HG03460 (cell line): ENCODE measurements around the gene ABHD11.
"Not testable (repeated sequence)": the region's sequence is repeated elsewhere in the genome, so short reads cannot be mapped to it uniquely, and the experiment has no call there.

ENCODE experiments used
- ATAC-seq: cut with Tn5 transposase; IDR thresholded peaks from one replicate; pipeline ENCODE4 v1.9.1; 2021; ENCODE audit not compliant: unreplicated experiment

Gene ABHD11

GRCh38 chr7:73746378-73746777, 7.8 kb upstream of the ABHD11 start:
- ATAC-seq: no peak

DNA sequence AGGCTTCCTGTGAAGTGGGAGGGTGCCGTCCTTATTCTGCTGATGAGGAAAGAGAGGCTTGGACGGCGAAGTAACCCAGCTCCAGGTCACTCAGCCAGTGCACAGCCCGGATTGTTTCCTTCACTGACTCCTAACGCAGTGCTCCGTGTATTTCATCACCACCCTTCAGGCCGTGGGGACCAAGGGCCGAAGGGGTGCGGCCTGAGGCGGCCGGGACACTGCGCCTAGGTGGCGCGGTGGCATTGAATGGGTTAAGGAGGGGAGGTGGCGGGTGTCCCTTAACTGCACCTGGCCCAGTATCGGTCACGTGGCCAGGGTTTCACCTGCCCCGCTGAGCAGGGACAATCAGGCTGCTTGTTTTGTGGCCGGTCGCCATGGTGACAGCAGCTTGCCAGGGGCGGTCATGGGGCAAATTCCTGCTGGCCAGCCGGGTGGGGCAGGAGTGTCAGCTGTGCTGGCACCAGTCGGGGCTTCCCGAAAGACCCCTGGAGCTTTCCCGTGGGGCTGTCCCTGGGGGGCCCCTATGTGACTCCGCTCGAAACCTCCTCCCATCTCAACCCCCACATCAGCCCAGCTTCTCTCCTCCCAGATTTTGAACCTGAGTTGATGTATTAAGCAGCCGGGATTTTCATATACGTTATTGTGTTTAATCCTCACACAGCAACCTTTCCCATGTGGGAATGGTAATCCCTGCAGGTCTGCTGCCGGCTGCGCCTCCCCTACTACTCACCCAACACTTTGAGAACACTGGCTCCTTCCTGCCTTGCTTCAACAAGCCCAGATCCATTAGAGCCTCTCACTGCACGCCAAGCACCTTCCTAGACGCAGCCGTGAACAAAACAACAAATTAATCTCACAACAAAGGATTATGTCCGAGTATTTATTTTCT, 4.4 kb upstream of the ABHD11 start:
- ATAC-seq: no peak

- no peak for ATAC-seq
Measured at GRCh38 chr7:73742338-73742752, 3.7 kb upstream of the ABHD11 start.

DNA sequence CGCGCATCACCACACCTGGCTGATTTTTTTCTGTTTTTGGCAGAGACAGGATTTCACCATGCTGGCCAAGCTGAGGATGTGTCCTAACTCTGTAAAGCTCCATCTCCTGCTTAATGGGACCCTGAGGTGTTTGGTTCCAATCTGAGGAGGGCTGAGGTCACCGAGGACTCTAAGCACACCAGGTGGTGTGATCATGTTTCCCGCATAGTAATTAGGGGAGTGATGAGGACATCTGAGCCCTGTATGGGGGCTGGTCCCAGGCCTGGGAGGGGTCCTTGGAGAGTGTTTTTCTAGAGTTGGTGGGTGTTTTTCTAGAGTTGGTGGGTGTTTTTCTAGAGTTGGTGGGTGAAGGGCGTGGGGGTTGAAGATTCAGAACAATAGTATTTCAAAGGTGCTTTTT, 3.0 kb upstream of the ABHD11 start:
- ATAC-seq: no peak

DNA sequence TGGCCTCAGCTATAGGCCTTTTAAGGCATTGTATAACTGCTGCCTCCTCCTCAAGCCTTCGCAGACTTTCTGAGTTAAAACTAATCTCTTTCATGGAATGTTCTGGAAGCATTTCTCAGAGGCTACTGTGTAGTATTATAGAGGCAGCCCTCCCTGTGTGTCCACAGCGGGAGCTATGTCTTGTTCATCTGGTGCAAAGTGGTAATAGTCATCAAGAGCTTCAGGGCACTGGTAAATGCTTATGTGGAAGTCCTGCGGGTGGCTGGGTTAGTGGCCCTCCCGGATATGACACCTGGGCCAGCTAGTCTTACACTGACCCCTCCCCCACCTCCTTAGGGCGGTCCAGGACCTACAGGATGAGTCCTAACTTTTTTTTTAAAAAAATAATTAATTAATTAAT, 2.2 kb upstream of the ABHD11 start:
- ATAC-seq: no peak

- ATAC-seq: no peak
Measured at GRCh38 chr7:73740212-73740611, 1.6 kb upstream of the ABHD11 start.

DNA sequence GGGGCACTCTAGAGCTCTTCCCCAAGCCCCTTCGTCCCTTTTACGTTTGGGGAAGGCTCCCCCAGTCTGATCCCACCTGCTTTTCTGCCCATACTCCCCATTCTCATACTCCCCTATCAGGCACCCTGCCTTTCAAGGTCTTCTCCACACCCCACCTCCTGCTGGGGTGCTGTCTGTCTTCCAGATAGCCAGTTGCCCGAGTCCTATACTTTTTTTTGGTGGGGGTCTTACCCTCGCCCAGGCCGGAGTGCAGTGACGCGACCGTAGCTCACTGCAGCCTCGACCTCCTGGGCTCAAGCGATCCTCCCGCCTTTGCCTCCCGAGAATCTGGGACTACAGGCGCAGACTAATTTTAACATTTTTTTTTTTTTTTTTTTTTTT, 775 bp upstream of the ABHD11 start:
- no peak for ATAC-seq

GRCh38 chr7:73738220-73738611, 386 bp downstream of the ABHD11 start:
- peak; percentile 24 for ATAC-seq

- no peak for ATAC-seq
Measured at GRCh38 chr7:73737491-73738219, 947 bp downstream of the ABHD11 start.

- ATAC-seq: no peak
Measured at GRCh38 chr7:73736885-73737284, 1.7 kb downstream of the ABHD11 start.

- ATAC-seq: no peak
Measured at GRCh38 chr7:73735528-73735905, 3.1 kb downstream of the ABHD11 start.

DNA sequence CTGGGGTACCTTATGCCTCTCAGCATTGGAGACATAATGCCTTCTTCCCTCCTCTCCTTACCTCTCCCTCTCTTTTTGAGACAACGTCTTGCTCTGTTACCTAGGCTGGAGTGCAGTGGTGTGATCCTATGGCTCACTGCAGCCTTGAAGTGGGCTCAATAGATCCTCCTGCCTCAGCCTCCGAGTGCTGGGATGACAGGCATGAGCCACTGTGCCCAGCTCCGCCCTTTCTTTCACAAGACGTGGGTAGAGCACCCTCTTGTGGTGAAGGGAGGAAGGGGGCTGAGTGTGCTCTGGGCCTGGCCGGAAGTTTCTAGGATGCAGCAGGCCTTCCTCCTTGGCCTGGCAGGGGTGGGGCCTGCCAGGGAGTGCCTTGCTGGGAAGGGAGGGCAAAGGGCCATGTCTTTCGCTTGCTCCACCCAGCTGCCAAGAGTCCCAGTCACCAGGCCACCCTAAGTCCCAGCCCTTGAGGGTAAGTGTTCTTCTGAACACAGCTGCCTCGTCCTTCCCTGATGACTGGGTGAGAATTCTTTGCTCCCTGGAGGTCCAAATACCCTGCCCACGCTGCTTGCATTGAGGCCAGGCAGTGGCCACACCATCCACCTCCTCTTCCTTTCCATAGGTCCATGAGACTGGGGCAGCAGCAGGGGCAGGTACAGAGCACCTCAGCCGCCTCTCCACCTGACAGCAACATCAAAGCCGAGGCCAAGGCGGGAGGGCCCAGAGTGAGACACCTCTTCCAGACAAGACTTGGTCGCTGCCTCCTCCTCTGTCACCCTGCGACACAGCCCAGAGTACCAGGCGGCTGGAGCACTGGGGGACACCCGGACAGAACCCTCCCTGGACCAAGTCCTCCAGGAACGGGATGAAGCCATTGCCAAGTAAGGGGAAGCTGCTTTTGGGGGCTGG, 3.7 kb downstream of the ABHD11 start:
- ATAC-seq: peak; percentile 39

DNA sequence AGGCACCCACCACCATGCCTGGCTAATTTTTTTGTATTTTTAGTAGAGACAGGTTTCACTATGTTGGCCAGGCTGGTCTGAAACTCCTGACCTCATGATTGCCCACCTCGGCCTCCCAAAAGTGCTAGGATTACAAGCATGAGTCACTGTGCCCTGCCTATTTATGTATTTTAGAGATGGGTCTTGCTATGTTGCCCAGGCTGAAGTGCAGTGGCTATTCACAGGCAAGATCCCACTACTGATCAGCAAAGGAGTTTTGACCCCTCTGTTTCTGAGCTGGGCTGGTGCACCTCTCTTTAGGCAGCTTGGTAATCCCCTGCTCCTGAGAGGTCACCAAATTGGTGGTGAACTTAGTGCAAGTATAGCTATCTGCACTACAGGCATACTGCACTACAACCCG, 6.2 kb downstream of the ABHD11 start:
- no peak for ATAC-seq

DNA sequence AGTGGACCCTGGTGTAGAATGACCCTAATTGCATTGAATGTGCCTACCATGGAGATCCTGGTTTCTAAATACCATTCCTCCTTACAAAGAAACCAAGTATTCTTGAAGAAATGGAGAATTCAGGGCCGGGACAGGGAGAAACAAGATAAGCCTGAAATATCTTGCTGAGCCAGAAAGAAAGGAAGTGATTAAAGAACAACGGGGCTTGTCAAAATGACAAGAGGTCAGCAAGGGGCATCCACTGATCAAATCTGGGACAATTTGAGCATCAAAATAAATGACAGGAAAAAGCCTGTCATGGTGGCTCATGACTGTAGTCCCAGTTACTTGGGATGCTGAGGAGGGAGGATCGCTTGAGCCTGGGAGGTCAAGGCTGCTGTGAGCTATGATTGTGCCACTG, 8.1 kb downstream of the ABHD11 start:
- no peak for ATAC-seq

DNA sequence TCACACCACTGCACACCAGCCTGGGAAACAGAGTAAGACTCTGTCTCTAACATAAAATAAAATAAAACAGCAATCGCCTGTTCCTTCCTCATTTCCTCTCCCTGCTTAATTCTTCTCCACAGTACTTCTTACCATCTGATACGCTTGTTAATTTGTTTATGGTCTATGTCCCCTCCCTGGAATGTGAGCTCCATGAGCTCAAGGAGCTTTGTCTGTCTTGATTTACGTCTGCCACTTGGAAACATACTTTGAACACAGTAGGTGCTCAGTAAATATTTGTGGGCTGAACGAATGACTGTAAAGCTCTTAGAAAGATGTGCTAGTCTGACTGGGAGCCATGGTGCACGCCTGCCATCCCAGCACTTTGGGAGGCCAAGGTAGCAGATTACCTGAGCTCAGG, 10.1 kb downstream of the ABHD11 start:
- ATAC-seq: no peak

DNA sequence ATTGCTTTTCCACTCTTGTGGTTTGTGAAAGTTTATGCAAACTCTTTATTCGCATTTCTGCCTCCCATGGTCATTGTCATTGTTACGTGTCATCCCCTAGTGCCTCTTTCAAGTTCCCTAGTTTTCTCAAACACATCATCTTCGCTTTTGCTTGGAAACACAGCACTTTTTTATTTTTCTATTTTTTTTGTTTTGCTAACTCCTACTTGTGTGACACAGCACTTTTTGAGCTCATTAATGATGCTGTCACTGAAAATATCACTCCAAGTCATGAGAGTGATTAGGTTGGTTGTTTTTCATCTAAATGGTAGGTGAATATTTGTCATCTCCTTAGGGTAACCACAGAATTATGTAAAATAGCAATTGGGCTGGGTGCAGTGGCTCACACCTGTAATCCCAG, 10.7 kb downstream of the ABHD11 start:
- no peak for ATAC-seq

DNA sequence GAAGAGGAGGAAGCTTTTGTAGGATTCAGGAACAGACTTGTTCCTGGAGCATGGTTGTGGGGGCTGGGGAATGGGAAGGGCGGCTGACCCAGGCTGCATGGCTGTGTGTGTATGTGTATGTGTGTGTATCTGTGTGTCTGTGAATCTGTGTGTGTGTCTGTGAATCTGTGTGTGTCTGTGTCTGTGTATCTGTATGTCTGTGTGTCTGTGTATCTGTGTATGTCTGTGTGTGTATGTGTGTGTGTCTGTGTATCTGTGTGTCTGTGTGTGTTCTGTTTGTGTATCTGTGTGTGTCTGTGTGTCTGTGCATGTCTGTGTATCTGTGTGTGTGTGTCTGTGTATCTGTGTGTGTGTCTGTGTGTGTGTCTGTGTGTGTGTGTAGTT, 12.5 kb downstream of the ABHD11 start:
- peak; percentile 17 for ATAC-seq

GRCh38 chr7:73723813-73724212, 14.8 kb downstream of the ABHD11 start:
- ATAC-seq: no peak

- ATAC-seq: no peak
Measured at GRCh38 chr7:73722785-73723184, 15.8 kb downstream of the ABHD11 start.

GRCh38 chr7:73722182-73722581, 16.4 kb downstream of the ABHD11 start:
- ATAC-seq: not testable (repeated sequence)

GRCh38 chr7:73721377-73721817, 17.2 kb downstream of the ABHD11 start:
- ATAC-seq: no peak
